Lower leg skin (tissue), 3 donors: Measurements from ENCODE around the gene DRD4.

Experiments used
- CTCF ChIP-seq, 3 donors: fragments of 450-650 bp; IDR thresholded peaks; one replicate each; pipeline ENCODE4 v1.5.1; 2016; ENCODE audit warnings: antibody characterized with exemption in 3 of 3, mild to moderate bottlenecking in 3 of 3, moderate library complexity in 2 of 3
- POLR2A ChIP-seq, 2 donors: fragments of 450-650 bp; IDR thresholded peaks; one replicate each; pipeline ENCODE4 v1.6.1; 2016 to 2017; ENCODE audit warnings: antibody characterized with exemption in 2 of 2, mild to moderate bottlenecking in 1 of 2, moderate library complexity in 1 of 2

- TF ChIP-seq POLR2A (IDR thresholded peaks at IDR 0.05) = no peak
- TF ChIP-seq CTCF (IDR thresholded peaks at IDR 0.05) = no peak
Measured at GRCh38 chr11:611001-611996, 25.8 kb upstream of the DRD4 start.
